Stimulated activated CD8-positive, alpha-beta memory T cell treated with anti-CD3 and anti-CD28 coated beads, Interleukin-7, amount 100 ng/mL, for 1 hour (primary cell): ENCODE measurements around the gene OGFOD2.

Experiments
- DNase-seq, 2 donors: peaks; one replicate each; pipeline ENCODE4 v3.0.0-alpha.2; 2020; ENCODE audit warnings: low read depth in 2 of 2

Gene OGFOD2

DNA sequence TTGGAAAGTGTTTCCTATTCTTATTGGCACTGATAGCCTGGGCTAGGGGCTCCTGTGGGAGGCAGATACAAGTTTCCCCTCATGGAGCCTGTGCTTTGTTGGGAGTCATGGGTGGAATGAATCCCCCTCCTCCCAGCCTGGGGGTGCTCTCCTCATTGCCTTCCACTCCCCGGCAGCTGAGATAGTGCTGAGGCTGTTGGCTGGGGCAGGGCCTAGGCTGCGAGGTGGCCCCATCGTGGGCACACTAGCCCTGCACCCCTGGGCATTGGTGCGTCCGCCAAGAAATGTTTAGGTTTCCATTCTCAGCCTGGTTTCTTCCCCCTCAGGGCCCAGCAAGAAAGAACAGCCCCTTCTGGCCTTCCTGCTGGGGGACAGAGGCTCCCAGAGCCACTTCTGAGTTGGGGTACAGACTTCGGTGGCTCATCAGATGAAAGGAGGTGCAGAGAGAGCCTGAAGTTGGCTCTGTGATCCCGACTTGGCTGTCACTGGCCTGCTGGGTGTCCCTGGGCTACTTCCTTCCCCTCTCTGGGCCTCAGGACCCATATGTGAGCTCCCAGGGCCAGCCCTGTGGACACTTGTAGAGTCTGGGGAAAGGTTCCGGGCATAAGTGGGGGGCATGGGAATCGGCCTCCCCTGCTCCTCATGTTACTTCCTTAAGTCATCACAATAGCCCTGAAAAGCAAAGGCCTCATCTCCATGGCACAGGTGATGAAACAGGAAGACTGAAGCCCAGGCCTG, 2.8 kb downstream of the OGFOD2 start:
- no peak for DNase-seq

DNA sequence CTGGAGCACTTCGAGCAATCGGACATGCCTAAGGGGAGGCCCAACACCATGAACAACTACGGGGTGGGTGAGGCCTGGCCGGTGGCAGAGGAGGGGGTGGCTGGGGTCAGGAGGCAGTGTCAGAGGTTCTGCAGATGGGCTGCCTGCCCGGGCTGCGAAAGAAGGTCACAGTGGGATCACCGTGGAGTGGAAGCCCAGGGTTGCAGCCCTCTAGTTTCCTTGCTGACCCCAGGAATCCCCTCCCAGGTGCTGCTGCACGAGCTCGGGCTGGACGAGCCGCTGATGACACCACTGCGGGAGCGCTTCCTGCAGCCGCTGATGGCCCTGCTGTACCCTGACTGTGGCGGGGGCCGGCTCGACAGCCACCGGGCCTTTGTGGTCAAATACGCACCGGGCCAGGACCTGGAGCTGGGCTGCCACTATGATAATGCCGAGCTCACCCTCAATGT, 3.5 kb downstream of the OGFOD2 start:
- no peak for DNase-seq

GRCh38 chr12:122979001-122979907, 4.2 kb downstream of the OGFOD2 start:
- DNase-seq = no peak

DNA sequence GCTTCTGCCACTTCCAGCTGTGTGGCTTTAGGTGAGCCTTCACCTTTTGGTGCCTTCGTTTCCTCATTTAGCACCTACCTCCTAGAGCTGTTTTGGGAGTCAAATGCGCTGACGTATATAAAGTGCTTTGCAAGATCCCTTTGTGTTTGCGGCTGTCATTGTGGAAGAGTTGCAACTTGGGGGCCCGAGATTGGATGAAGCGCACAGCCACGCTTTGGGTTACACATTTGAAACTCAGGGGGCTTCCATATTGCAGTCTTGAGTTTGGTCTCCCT, 4.8 kb downstream of the OGFOD2 start:
- DNase-seq = no peak

DNA sequence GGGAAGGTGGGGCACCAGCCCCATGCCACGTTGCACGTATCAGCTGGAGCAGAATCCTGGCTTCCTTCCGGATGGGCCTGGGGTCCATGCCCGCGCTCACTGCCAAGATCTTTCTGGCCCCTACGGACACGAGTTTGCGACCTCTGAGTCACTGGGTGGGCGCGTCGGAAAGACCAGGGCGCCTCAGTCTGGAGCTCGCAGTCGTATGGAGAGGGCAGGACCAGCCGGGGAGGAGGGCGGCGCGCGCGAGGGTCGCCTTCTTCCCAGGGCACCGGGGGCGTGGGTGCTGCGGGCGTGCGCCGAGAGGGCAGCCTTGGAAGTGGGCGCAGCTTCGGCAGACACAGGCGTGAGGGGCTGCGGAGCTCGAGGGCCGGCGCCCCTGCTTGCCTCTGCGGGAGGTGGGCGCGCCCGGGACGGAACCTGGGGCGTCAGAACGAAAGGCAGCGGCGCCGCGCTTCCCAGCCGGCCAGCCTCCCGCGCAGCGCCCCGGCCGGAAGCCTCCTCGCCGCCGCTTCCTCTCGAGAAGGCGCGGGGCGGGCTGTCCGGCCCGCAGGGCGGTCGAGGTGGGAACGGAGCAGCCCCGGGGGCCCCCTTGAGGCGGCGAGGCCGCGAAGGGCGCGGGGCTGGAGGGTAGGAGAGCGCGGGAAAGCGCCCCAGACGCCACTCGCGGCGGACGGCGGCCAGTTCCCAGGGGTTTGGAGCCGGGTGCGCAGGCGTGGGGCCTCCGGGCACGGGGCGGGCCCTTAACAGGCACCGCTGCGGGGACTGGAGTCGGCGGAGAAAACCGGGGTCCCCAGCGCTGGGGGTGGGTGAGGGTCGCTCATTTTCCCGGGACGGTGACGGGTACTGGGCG, 5.4 kb downstream of the OGFOD2 start, which contains the start of gene ARL6IP4:
TSS of gene ARL6IP4 (plus strand) at position 499 of the 853 bp plus-strand sequence. CDS start 459 bp downstream, outside the sequence.
- peak; percentile 35 to 43 for DNase-seq

GRCh38 chr12:122981036-122981471, 6.0 kb downstream of the OGFOD2 start:
- no peak for DNase-seq

- DNase-seq = no peak
Measured at GRCh38 chr12:122981587-122982476, 6.8 kb downstream of the OGFOD2 start.

DNA sequence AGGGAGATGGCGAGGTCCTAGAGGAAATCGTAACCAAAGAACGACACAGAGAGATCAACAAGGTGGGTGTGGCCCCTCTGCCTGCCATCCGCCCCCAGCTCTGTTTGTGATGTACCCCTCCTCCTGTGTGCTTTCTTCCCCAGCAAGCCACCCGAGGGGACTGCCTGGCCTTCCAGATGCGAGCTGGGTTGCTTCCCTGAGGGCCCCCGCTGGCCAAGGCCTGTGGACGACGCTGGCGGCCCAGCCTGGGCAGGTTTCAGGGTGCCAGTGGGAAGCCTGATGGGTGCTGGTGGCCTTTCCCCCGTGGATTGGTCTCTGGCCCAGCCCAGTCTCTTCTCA, 7.4 kb downstream of the OGFOD2 start:
- DNase-seq = no peak

- DNase-seq = no peak
Measured at GRCh38 chr12:122982963-122983788, 8.1 kb downstream of the OGFOD2 start.

- no peak for DNase-seq
Measured at GRCh38 chr12:122983789-122984515, 8.9 kb downstream of the OGFOD2 start.

DNA sequence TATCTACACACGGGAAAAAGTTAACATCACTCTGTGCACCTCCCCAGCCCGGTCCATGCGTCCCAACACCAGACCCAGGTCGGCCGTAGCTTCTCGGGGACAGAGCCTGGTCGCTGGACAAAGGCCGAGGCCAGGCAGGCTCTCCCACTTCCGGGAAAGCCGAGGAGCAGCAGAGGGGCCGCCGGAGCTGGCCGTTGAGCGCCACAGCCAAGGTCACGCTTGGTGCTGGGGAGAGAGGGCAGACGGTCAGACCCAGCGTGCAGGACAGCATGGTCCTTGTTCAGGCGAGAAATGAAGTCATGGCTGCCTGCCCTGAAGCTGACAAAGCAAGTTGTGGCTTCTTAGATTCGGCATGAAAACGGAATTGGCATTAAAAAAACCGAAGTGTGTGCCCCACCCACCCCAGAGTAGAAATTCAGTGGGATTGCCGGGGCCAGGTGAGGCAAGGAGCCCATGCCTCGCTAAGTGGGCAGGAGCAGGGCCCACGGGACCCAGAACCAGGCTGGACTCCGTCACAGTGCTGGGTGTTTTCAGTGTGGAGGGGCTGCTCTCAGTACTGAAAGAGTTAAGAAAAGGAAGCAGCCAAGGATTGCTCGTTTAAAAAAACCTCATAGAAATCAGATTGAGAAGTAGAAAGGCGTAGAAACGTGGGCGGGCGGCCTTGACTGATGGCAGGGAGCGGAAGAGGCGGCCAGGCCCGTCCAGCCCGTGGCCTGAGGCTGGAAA, 9.7 kb downstream of the OGFOD2 start:
- DNase-seq = no peak

DNA sequence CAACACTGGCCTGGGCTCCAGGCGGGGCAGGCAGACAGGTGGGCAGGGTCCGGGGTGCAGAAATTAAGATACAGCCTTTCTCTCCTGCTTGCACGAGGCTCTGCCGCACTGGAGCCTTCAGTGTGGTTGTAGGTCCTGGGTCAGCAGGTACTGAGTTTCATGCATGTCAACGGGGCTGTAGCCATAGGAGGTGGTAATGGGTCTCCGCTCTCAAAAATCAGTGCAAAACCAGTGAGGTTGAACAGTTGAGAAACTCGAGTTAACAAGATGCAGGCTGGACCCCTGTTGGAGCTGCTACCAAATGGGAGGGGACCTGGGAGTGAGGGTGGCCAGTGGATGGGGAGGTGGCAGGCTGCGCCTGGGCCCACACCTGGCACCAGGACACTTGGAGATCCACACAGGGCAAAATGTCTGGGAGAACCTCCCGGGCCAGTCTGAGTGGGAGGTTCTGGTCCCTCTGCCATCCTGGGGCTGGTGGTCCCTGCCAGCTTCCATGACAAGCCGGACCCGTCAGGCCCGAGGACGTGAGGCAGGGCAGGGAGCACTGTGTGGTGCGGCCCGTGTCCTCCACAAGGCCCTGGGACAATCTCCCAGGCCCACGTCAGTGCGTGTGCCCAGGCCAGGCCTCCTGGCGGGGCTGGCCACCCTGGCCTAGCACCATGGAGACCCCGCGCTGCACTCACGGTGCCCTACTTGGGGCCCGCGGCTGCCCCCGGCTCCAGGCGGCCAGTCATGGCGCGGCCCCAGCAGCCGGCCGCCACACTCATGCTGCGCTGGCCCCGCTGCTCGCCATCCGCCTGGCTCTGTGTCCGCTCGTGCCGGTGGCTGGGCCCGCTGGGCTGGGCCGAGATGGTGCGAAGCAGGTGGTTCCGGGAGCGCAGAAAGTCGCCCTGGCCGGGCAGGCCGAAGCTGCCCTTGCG, 10.6 kb downstream of the OGFOD2 start:
- DNase-seq = no peak

- no peak for DNase-seq
Measured at GRCh38 chr12:122986258-122986871, 11.3 kb downstream of the OGFOD2 start.

GRCh38 chr12:122987086-122987951, 12.3 kb downstream of the OGFOD2 start:
- no peak for DNase-seq

DNA sequence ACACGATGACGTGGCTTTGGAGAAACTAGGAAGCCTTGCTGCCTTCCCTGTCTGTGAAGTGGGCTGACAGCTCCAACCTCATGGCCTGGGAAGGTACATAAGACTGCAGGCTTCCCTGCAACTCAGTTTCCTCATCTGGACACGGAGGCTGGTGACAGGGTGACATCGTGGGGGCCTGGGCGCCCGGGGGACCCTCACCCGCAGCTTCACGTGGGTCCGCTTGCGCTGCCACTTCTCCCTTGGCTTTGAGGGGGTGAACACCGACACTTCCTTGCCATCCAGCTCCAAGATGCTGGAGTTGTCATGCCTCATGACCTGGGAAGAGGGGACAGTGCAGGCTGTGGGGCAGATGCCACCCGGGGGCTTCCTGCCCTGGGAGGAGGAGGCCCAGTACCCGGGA, 13.0 kb downstream of the OGFOD2 start:
- DNase-seq = no peak

DNA sequence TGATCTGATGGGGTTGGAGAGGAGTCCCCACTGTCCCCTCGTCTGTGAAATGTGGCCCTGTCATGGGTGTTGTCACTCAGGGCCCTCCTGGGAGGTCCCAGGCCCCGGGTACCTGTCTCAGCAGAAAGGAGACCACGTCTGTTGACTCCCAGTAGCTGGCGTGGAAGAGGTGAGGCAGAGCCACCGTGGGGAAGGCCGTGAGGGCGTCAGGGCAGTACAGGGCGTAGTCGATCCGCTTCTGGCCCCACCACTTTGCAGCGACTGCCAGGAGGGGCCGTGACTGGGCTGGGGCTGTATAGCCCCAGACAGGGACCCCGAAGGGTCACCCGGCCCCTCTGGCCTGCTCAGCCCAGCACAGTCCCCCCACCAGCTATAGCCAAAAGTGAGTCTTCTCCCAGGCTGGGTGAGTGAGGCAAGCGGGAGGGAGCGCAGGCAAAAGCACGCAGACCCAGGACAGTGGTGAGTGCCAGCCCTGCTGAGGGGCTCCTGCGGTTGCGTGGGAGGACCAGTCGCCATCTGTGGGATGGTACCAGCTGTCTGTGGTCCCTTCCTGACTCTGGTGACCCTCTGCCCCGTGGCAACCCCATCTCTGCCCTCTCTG, 13.7 kb downstream of the OGFOD2 start:
- no peak for DNase-seq
